ENCODE data around the gene RFTN2.
A peak's percentile ranks its signal among the peaks of the same experiment; 100 is the strongest.
"Not testable (repeated sequence)": the region's sequence is repeated elsewhere in the genome, so short reads cannot be mapped to it uniquely, and the experiment has no call there.

The RFTN2 gene

GRCh38 chr2:197674591-197674990 lies 796 bp downstream of the RFTN2 start:
- no peak for DNase-seq (ENCODE audit: low spot score)

- DNase-seq (ENCODE audit: low spot score), result no peak
These were observed 1.3 kb downstream of the RFTN2 start for GRCh38 chr2:197674060-197674459.

GRCh38 chr2:197673606-197674005 lies 1.8 kb downstream of the RFTN2 start:
- no peak for DNase-seq (ENCODE audit: low spot score)

- no peak for DNase-seq (ENCODE audit: low spot score)
These were observed 2.3 kb downstream of the RFTN2 start for GRCh38 chr2:197673106-197673505.

GRCh38 chr2:197672371-197672893 lies 3.0 kb downstream of the RFTN2 start:
- no peak for DNase-seq (ENCODE audit: low spot score)

GRCh38 chr2:197669077-197669476 lies 6.3 kb downstream of the RFTN2 start:
- no peak for DNase-seq (ENCODE audit: low spot score)

GRCh38 chr2:197668296-197668695 lies 7.1 kb downstream of the RFTN2 start:
- DNase-seq (ENCODE audit: low spot score), result no peak

- DNase-seq (ENCODE audit: low spot score), result no peak
These were observed 9.1 kb downstream of the RFTN2 start for GRCh38 chr2:197666277-197666676.

- no peak for DNase-seq (ENCODE audit: low spot score)
These were observed 13.8 kb downstream of the RFTN2 start for GRCh38 chr2:197661626-197662025.

- no peak for DNase-seq (ENCODE audit: low spot score)
These were observed 17.8 kb downstream of the RFTN2 start for GRCh38 chr2:197657562-197657961.

GRCh38 chr2:197647961-197648690 lies 27.3 kb downstream of the RFTN2 start:
- no peak for DNase-seq (ENCODE audit: low spot score)

- no peak for DNase-seq (ENCODE audit: low spot score)
These were observed 33.7 kb downstream of the RFTN2 start for GRCh38 chr2:197641666-197642065.

GRCh38 chr2:197640571-197641122 lies 34.7 kb downstream of the RFTN2 start:
- DNase-seq (ENCODE audit: low spot score), result not testable (repeated sequence)

- no peak for DNase-seq (ENCODE audit: low spot score)
These were observed 42.2 kb downstream of the RFTN2 start for GRCh38 chr2:197633109-197633657.

GRCh38 chr2:197628043-197628500 lies 47.3 kb downstream of the RFTN2 start:
- DNase-seq (ENCODE audit: low spot score), result no peak

GRCh38 chr2:197626965-197627625 lies 48.3 kb downstream of the RFTN2 start:
- DNase-seq (ENCODE audit: low spot score), result no peak

- no peak for DNase-seq (ENCODE audit: low spot score)
These were observed 55.3 kb downstream of the RFTN2 start for GRCh38 chr2:197620133-197620532.

GRCh38 chr2:197615016-197615652 lies 60.3 kb downstream of the RFTN2 start:
- DNase-seq (ENCODE audit: low spot score), result peak; percentile 14

- no peak for DNase-seq (ENCODE audit: low spot score)
These were observed 60.9 kb downstream of the RFTN2 start for GRCh38 chr2:197614532-197614931.

- no peak for DNase-seq (ENCODE audit: low spot score)
These were observed 61.8 kb downstream of the RFTN2 start for GRCh38 chr2:197613509-197613987.

- no peak for DNase-seq (ENCODE audit: low spot score)
These were observed 69.2 kb downstream of the RFTN2 start for GRCh38 chr2:197606180-197606579.

Data from hematopoietic multipotent progenitor cell treated with erythropoietin and hydrocortisone succinate and interleukin-3 and kit ligand, for 17 days (in vitro differentiated cells).